Liver (tissue), 9 donors: ENCODE data around the gene TAS2R5. TPM values are rescaled to one million over a fixed set of nuclear protein-coding genes. Genes with fewer than 3 reads are reported as not detected.

Experiments used
- DNase-seq: peaks from one replicate; pipeline ENCODE4 v3.0.0-alpha.2; 2017; ENCODE audit warnings: low spot score
- H3K27ac ChIP-seq, 2 donors: one replicate each; pipeline ENCODE4 v1.7.0; 2013; ENCODE audit warnings: inconsistent platforms in 2 of 2, low read length in 2 of 2, control low read depth in 1 of 2, low read depth in 1 of 2, mild to moderate bottlenecking in 1 of 2
- H3K27me3 ChIP-seq, 4 donors: one replicate each; pipeline versions ENCODE4 v1.6.1 to v1.7.0; 2013; ENCODE audit warnings: low read length in 3 of 4, inconsistent platforms in 1 of 4, mild to moderate bottlenecking in 1 of 4, moderate library complexity in 1 of 4; ENCODE audit not compliant: control insufficient read depth in 4 of 4, insufficient read depth in 4 of 4
- H3K36me3 ChIP-seq, 4 donors: one replicate each; pipeline versions ENCODE4 v1.6.1 to v1.7.0; 2013; ENCODE audit warnings: low read length in 3 of 4, mild to moderate bottlenecking in 3 of 4, low read depth in 1 of 4, moderate library complexity in 1 of 4; ENCODE audit not compliant: control insufficient read depth in 4 of 4, insufficient read depth in 3 of 4
- H3K4me1 ChIP-seq, 4 donors: one replicate each; pipeline versions ENCODE4 v1.6.1 to v1.7.0; 2013; ENCODE audit warnings: low read length in 3 of 4, mild to moderate bottlenecking in 3 of 4, moderate library complexity in 1 of 4; ENCODE audit not compliant: control insufficient read depth in 4 of 4, insufficient read depth in 4 of 4
- H3K4me3 ChIP-seq, 3 donors: one replicate each; pipeline versions ENCODE4 v1.6.1 to v1.7.0; 2013; ENCODE audit warnings: low read length in 3 of 3, control low read depth in 1 of 3, low read depth in 1 of 3, mild to moderate bottlenecking in 1 of 3
- H3K9ac ChIP-seq, 2 donors: one replicate each; pipeline ENCODE4 v1.7.0; 2013; ENCODE audit warnings: low read length in 2 of 2, mild to moderate bottlenecking in 2 of 2, moderate library complexity in 2 of 2, control low read depth in 1 of 2, low read depth in 1 of 2
- H3K9me3 ChIP-seq, 4 donors: one replicate each; pipeline versions ENCODE4 v1.6.1 to v1.7.0; 2013; ENCODE audit warnings: low read length in 3 of 4; ENCODE audit not compliant: control insufficient read depth in 4 of 4
- ATF3 ChIP-seq: IDR thresholded peaks from 2 replicates; pipeline ENCODE4 v1.6.1; 2016; ENCODE audit warnings: antibody characterized with exemption
- CTCF ChIP-seq: fragments of 150-350 bp; IDR thresholded peaks from 2 replicates; pipeline ENCODE4 v1.5.1; 2017; ENCODE audit warnings: improper control_type of control experiment, low read depth, low read length; ENCODE audit not compliant: missing input control
- EGR1 ChIP-seq, 2 donors: IDR thresholded peaks; 2 replicates each; pipeline ENCODE4 v1.6.1; 2016 to 2018; ENCODE audit warnings: antibody characterized with exemption in 2 of 2, low read depth in 2 of 2
- FOXA1 ChIP-seq: IDR thresholded peaks from 2 replicates; pipeline ENCODE4 v1.6.1; 2016; ENCODE audit warnings: antibody characterized with exemption
- FOXA2 ChIP-seq: IDR thresholded peaks from 2 replicates; pipeline ENCODE4 v1.6.1; 2016; ENCODE audit warnings: antibody characterized with exemption
- HNF4A ChIP-seq, 2 donors: conservative IDR thresholded peaks; 2 replicates each; pipeline ENCODE4 v1.6.1; 2016; ENCODE audit warnings: antibody characterized with exemption in 2 of 2, mild to moderate bottlenecking in 2 of 2
- HNF4G ChIP-seq: IDR thresholded peaks from 2 replicates; pipeline ENCODE4 v1.6.1; 2016; ENCODE audit warnings: antibody characterized with exemption
- JUND ChIP-seq, 2 donors: IDR thresholded peaks; 2 replicates each; pipeline ENCODE4 v1.6.1; 2016; ENCODE audit warnings: antibody characterized with exemption in 2 of 2
- NR2F2 ChIP-seq: IDR thresholded peaks from 2 replicates; pipeline ENCODE4 v1.6.1; 2016; ENCODE audit warnings: antibody characterized with exemption
- RAD21 ChIP-seq, 2 donors: IDR thresholded peaks; 2 replicates each; pipeline ENCODE4 v1.6.1; 2016; ENCODE audit warnings: antibody characterized with exemption in 2 of 2, mild to moderate bottlenecking in 2 of 2
- REST ChIP-seq: IDR thresholded peaks from 2 replicates; pipeline ENCODE4 v1.6.1; 2016; ENCODE audit warnings: antibody characterized with exemption, mild to moderate bottlenecking
- SP1 ChIP-seq: IDR thresholded peaks from 2 replicates; pipeline ENCODE4 v1.6.1; 2018; ENCODE audit warnings: antibody characterized with exemption, mild to moderate bottlenecking
- TAF1 ChIP-seq: conservative IDR thresholded peaks from 2 replicates; pipeline ENCODE4 v1.6.1; 2016; ENCODE audit warnings: antibody characterized with exemption, mild to moderate bottlenecking
- YY1 ChIP-seq: IDR thresholded peaks from 2 replicates; pipeline ENCODE4 v1.6.1; 2016; ENCODE audit warnings: antibody characterized with exemption, mild to moderate bottlenecking
- ZBTB33 ChIP-seq: IDR thresholded peaks from 2 replicates; pipeline ENCODE4 v1.6.1; 2016; ENCODE audit warnings: antibody characterized with exemption
- WGBS: extraction: QIAGEN DNeasy Blood & Tissue Kit; methylation state at CpG from one replicate; pipeline ENCODE4 v1.1.7; 2013; 5-methylcytosine and 5-hydroxymethylcytosine counted together
- polyA plus RNA-seq, 2 donors: library from polyadenylated mRNA; stranded (reverse) in 1 of 2; unstranded in 1 of 2; fragments of 200-250 nt in 1 of 2; fragments of >200 nt in 1 of 2; fragmentation: Nextera tagmentation in 1 of 2; extraction: Ambion mirVana in 1 of 2; gene quantifications; one replicate each; pipeline versions ENCODE4 v1.2.1 to v1.2.3, GENCODE V29; 2013 to 2015
- total RNA-seq, 2 donors: library from RNA; depleted of rRNA; stranded (reverse); fragments of >200 nt; gene quantifications; one replicate each; pipeline ENCODE4 v1.2.3, GENCODE V29; 2014
- donor health status: healthy.
- donor health status: healthy.
- donor health status: healthy.
- donor health status: healthy.
- donor health status: healthy.

Gene TAS2R5
- total and polyA plus RNA-seq, 4 donors: 0.05 to 3.6 (median 0.40) TPM

GRCh38 chr7:141785706-141786552 lies 4.1 kb upstream of the TAS2R5 start:
- Histone ChIP-seq H3K4me3 (no peak overlapping the region), H3K27ac (no peak overlapping the region), H3K36me3 (no peaks in the 10 kb centered on the region), H3K9me3 (no peaks in the 10 kb centered on the region), H3K27me3 (no peaks in the 10 kb centered on the region), H3K4me1 (no peaks in the 10 kb centered on the region), H3K9ac (no peak overlapping the region)
- TF ChIP-seq CTCF: peak; percentile 62
- peak; percentile 44 for TF ChIP-seq FOXA2
- no peak for TF ChIP-seq ZBTB33
- TF ChIP-seq RAD21 (IDR thresholded peaks at IDR 0.05): peak; percentile 81 to 85
- 77% methylated on average over 13 of the region's 13 CpGs for WGBS
- DNase-seq: no peak

GRCh38 chr7:141788296-141788695 lies 1.7 kb upstream of the TAS2R5 start:
- no peaks in the 10 kb centered on the region for H3K36me3 ChIP-seq
- 82% methylated on average over 2 of the region's 2 CpGs for WGBS
- TF ChIP-seq ZBTB33 (no peak), HNF4A (conservative IDR thresholded peaks at IDR 0.05) (no peak), CTCF (no peak), RAD21 (IDR thresholded peaks at IDR 0.05) (no peak), JUND (IDR thresholded peaks at IDR 0.05) (no peak), SP1 (no peak), YY1 (no peak), REST (no peak), HNF4G (no peak), NR2F2 (no peak), FOXA1 (no peak), EGR1 (IDR thresholded peaks at IDR 0.05; ENCODE audit: low read depth in 2 of 2) (no peak), TAF1 (no peak), ATF3 (no peak)
- no peak overlapping the region for H3K9ac ChIP-seq
- no peaks in the 10 kb centered on the region for H3K9me3 ChIP-seq
- H3K27ac ChIP-seq: no peak overlapping the region
- no peak overlapping the region for H3K4me3 ChIP-seq
- no peaks in the 10 kb centered on the region for H3K4me1 ChIP-seq
- H3K27me3 ChIP-seq: no peaks in the 10 kb centered on the region
- no peak for DNase-seq
